Bladder microvascular endothelial cell (primary cell): ENCODE results near the gene OVAAL. TPM values are rescaled to one million over a fixed set of nuclear protein-coding genes. Genes with fewer than 3 reads are reported as not detected.

Experiments used
- total RNA-seq: library from RNA; depleted of rRNA; stranded (reverse); fragments of >200 nt; gene quantifications from 2 replicates; pipeline ENCODE4 v1.2.3, GENCODE V29; 2014

Gene OVAAL
- not detected in 2 replicates for total RNA-seq

DNA sequence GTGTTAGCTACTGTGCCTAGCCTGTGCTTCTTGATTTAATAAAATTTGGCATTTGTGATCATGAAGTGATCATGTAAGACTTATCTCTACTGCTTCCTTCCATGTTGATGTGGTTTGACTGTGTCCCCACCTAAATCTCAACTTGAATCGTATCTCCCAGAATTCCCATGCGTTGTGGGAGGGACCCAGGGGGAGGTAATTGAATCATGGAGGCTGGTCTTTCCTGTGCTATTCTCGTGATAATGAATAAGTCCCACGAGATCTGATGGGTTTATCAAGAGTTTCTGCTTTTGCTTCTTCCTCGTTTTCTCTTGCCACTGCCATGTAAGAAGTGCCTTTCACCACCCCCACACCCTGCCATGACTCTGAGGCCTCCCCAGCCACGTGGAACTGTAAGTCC is at the start of gene OVAAL:
Gene OVAAL, plus strand, starts transcription at position 301 of the 400 bp plus-strand sequence.

Other genes with a start within 250 kb of the OVAAL start
- 50.0 and 53.4 TPM in 2 replicates for gene ACBD6, start 56.4 kb upstream of the OVAAL start, total RNA-seq
- gene XPR1, start 73.1 kb downstream of the OVAAL start, total RNA-seq, result 25.3 and 32.7 TPM in 2 replicates